B cell (primary cell): ENCODE data around the gene FADS1. TPM values are rescaled to one million over a fixed set of nuclear protein-coding genes. Genes with fewer than 3 reads are reported as not detected.
A peak's percentile ranks its signal among the peaks of the same experiment; 100 is the strongest.

ENCODE experiments used
- ATAC-seq: fragments of 200-7000 bp; cut with Tn5 transposase; one replicate; pipeline ENCODE4 v1.10.0; 2021; ENCODE audit warnings: low read depth, mild to moderate bottlenecking, moderate number of reproducible peaks, moderate library complexity
- CTCF ChIA-PET: fragments of 350-600 bp; sonication (Branson Sonifier 250); formaldehyde crosslinking; loops from one replicate; lab custom pipeline; 2021; ENCODE audit warnings: antibody characterized with exemption, inconsistent platforms; lab: Charles Lee
- POLR2A ChIA-PET: fragments of 350-600 bp; sonication (Branson Sonifier 250); formaldehyde crosslinking; loops from one replicate; lab custom pipeline; 2021; ENCODE audit warnings: antibody characterized with exemption; lab: Charles Lee
- DNase-seq: peaks from one replicate; pipeline ENCODE4 v3.0.0; 2013
- H2AFZ ChIP-seq: 2 replicates; pipeline ENCODE4 v1.6.1; 2012; ENCODE audit warnings: mild to moderate bottlenecking, low read depth, low read length; ENCODE audit not compliant: insufficient read depth, poor library complexity, severe bottlenecking
- H3K27ac ChIP-seq, 2 donors: 1 replicate in 1 of 2; 2 replicates in 1 of 2; pipeline ENCODE4 v1.5.1; 2012 to 2013; ENCODE audit warnings: low read length in 2 of 2, mild to moderate bottlenecking in 2 of 2, moderate library complexity in 1 of 2
- H3K27me3 ChIP-seq, 4 experiments: fragments of 200-600 bp in 1 of 4; sonication (generic) in 1 of 4; replicated peaks in 1 of 4; 1 replicate in 2 of 4; 2 replicates in 2 of 4; pipeline versions ENCODE4 v1.6.1 to v1.7.0; 2013 to 2016; ENCODE audit warnings: low read length in 3 of 4, mild to moderate bottlenecking in 2 of 4, mixed read lengths in 1 of 4, moderate library complexity in 1 of 4; ENCODE audit not compliant: insufficient read depth in 4 of 4, control insufficient read depth in 3 of 4; ENCODE audit errors: control extremely low read depth in 1 of 4
- H3K36me3 ChIP-seq, 2 experiments: replicated peaks in 1 of 2; 1 replicate in 1 of 2; 2 replicates in 1 of 2; pipeline versions ENCODE4 v1.6.1 to v1.7.1; 2013; ENCODE audit warnings: low read length in 1 of 2; ENCODE audit not compliant: insufficient read depth in 2 of 2, control insufficient read depth in 1 of 2; ENCODE audit errors: control extremely low read depth in 1 of 2, extremely low read depth in 1 of 2
- H3K4me1 ChIP-seq, 2 donors: fragments of 200-600 bp in 1 of 2; sonication (generic) in 1 of 2; 1 replicate in 1 of 2; 2 replicates in 1 of 2; pipeline versions ENCODE4 v1.5.1 to v1.6.1; 2013 to 2017; ENCODE audit warnings: low read length in 2 of 2; ENCODE audit not compliant: control insufficient read depth in 2 of 2, insufficient read depth in 2 of 2
- H3K4me2 ChIP-seq: replicated peaks from 2 replicates; pipeline ENCODE3; 2012; ENCODE audit warnings: mild to moderate bottlenecking, low read depth, low read length; ENCODE audit not compliant: poor library complexity, severe bottlenecking
- H3K4me3 ChIP-seq, 5 experiments: fragments of 200-600 bp in 1 of 5; sonication (generic) in 1 of 5; 1 replicate in 3 of 5; 2 replicates in 2 of 5; pipeline versions ENCODE4 v1.5.1 to v1.7.0; 2011 to 2016; ENCODE audit warnings: low read length in 4 of 5, mild to moderate bottlenecking in 4 of 5, low read depth in 2 of 5, control low read depth in 1 of 5, moderate library complexity in 1 of 5; ENCODE audit not compliant: insufficient read depth in 1 of 5; ENCODE audit errors: control extremely low read depth in 1 of 5, extremely low read depth in 1 of 5
- H3K79me2 ChIP-seq: fragments of 200-600 bp; sonication (generic); one replicate; pipeline ENCODE4 v1.6.0; 2016; ENCODE audit warnings: low read length; ENCODE audit not compliant: control insufficient read depth, insufficient read depth
- H3K9ac ChIP-seq: fragments of 200-600 bp; sonication (generic); 2 replicates; pipeline ENCODE4 v1.6.1; 2017; ENCODE audit warnings: mild to moderate bottlenecking, low read length, moderate library complexity
- H3K9me3 ChIP-seq, 3 donors: one replicate each; pipeline versions ENCODE4 v1.6.1 to v1.7.1; 2013; ENCODE audit warnings: low read length in 2 of 3; ENCODE audit not compliant: control insufficient read depth in 2 of 3, insufficient read depth in 1 of 3; ENCODE audit errors: control extremely low read depth in 1 of 3
- H4K20me1 ChIP-seq: 2 replicates; pipeline ENCODE4 v1.6.0; 2012; ENCODE audit warnings: mild to moderate bottlenecking, low read length; ENCODE audit not compliant: insufficient read depth, control insufficient read depth, poor library complexity, severe bottlenecking
- H3K27ac Mint-ChIP-seq: one replicate; pipeline ENCODE4 v1.8.0; 2021; ENCODE audit warnings: mixed read lengths
- H3K27me3 Mint-ChIP-seq: one replicate; pipeline ENCODE4 v1.8.0; 2021; ENCODE audit warnings: mixed read lengths
- H3K4me1 Mint-ChIP-seq: one replicate; pipeline ENCODE4 v1.8.0; 2021; ENCODE audit warnings: mixed read lengths
- H3K4me3 Mint-ChIP-seq: one replicate; pipeline ENCODE4 v1.8.0; 2021; ENCODE audit warnings: mixed read lengths
- H3K9me3 Mint-ChIP-seq: one replicate; pipeline ENCODE4 v1.8.0; 2022; ENCODE audit warnings: mixed read lengths; ENCODE audit not compliant: insufficient read depth
- CTCF ChIP-seq: fragments of 200-600 bp; IDR thresholded peaks from one replicate; pipeline ENCODE4 v1.8.0; 2022; ENCODE audit warnings: antibody characterized with exemption, mild to moderate bottlenecking
- EZH2 ChIP-seq: IDR thresholded peaks from 2 replicates; pipeline ENCODE4 v1.6.1; 2012; ENCODE audit warnings: borderline replicate concordance, low read depth, mild to moderate bottlenecking, moderate library complexity, low read length; ENCODE audit not compliant: insufficient read depth, poor library complexity, severe bottlenecking
- WGBS: methylation state at CpG from one replicate; pipeline ENCODE4 v1.1.5; 2013; ENCODE audit warnings: missing lambda C conversion rate; ENCODE audit not compliant: insufficient coverage; 5-methylcytosine and 5-hydroxymethylcytosine counted together
- intact Hi-C: fragments of 100-400 bp; cut with micrococcal nuclease; formaldehyde crosslinking; loops from one replicate; pipeline ENCODE4 v1.10.0; 2022
- polyA plus RNA-seq: library from polyadenylated mRNA; depleted of rRNA; stranded (reverse); fragments of >200 nt; gene quantifications from 2 replicates; pipeline ENCODE4 v1.2.3, GENCODE V29; 2012
- total RNA-seq, 2 donors: library from RNA; stranded (reverse); fragments of 120-200 nt in 1 of 2; gene quantifications; 1 replicate in 1 of 2; 2 replicates in 1 of 2; pipeline versions ENCODE4 v1.2.3 to v1.2.4, GENCODE V29; 2013 to 2022

FADS1 gene
- total and polyA plus RNA-seq, 2 donors (not counting 1 experiment from before 2014, with no cell fraction given): 0.39 to 15.6 TPM

DNA sequence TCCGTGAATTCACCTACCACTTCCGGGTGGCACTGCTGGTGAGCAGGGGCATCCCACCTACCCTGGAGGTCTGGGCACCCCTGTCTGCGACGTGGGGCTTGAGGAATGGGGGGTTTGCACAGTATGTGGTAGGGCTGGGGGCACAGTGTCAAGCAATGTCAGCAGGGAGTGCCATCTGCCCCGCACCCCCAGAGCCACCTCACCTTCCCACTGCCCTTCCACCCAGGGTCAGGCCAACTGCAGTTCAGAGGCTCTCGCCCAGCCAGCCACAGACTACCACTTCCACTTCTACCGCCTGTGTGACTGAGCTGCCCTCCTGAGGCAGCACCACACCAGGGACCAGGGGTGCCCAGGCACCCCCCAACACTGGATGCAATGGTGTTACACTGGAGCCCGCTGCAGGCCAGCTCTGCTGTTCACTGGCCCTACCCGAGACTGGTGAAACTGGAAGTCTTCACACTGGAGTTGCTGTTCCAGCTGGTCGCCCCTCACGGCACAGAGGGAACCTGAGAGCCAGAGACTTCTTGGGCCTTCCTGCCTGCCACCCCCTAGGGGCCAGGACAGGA lies 30.9 kb downstream of the FADS1 start:
- Histone ChIP-seq H3K9me3 (no peaks in the 10 kb centered on the region), H3K4me1 (peaks cover 9 to 12% of the 10 kb centered on the region in 2 donors), H3K79me2 (peaks cover 19% of the 10 kb centered on the region), H3K9ac (no peak overlapping the region), H3K27ac (peak overlapping the region in 1 of 2 donors; percentile 6), H3K4me2 (peak overlapping the region; percentile 14), H3K4me3 (no peak overlapping the region), H3K27me3 (no peaks in the 10 kb centered on the region), H2AFZ (no peak overlapping the region), H3K36me3 (peaks cover 0 to 43% of the 10 kb centered on the region in 2 experiments), H4K20me1 (peaks cover 11% of the 10 kb centered on the region)
- ATAC-seq (peak; percentile 24), DNase-seq (peak; percentile 42)
- WGBS: 45% methylated on average over 7 of the region's 11 CpGs
- TF ChIP-seq EZH2 (no peak), CTCF (no peak)
- Mint-ChIP-seq H3K4me1 (peaks cover 12% of the 10 kb centered on the region), H3K9me3 (no peaks in the 10 kb centered on the region), H3K27ac (no peak overlapping the region), H3K4me3 (no peak overlapping the region), H3K27me3 (no peaks in the 10 kb centered on the region)
- intact Hi-C loops: no loop called here
- POLR2A ChIA-PET: no interaction called here
- CTCF ChIA-PET: interaction anchor here (2.7 kb wide), 1 partner anchor 11 kb away, joined by 24 read pairs; no protein-coding TSS in a partner anchor

GRCh38 chr11:61784506-61784805 lies 32.3 kb downstream of the FADS1 start:
- WGBS: 92% methylated on average over 7 of the region's 7 CpGs
- ChIA-PET POLR2A (no interaction called here), CTCF (interaction anchor here (1.4 kb wide), 1 partner anchor 13 kb away, joined by 5 read pairs; no protein-coding TSS in a partner anchor)
- Histone ChIP-seq H3K27ac (no peak overlapping the region), H3K9me3 (no peaks in the 10 kb centered on the region), H3K4me3 (no peak overlapping the region), H3K79me2 (peaks cover 7% of the 10 kb centered on the region), H3K4me1 (peaks cover 9 to 12% of the 10 kb centered on the region in 2 donors), H3K4me2 (no peak overlapping the region), H4K20me1 (peaks cover 11% of the 10 kb centered on the region), H2AFZ (no peak overlapping the region), H3K27me3 (no peaks in the 10 kb centered on the region), H3K9ac (no peak overlapping the region), H3K36me3 (peaks cover 0 to 33% of the 10 kb centered on the region in 2 experiments)
- Mint-ChIP-seq H3K9me3 (no peaks in the 10 kb centered on the region), H3K4me1 (peaks cover 6% of the 10 kb centered on the region), H3K27me3 (no peaks in the 10 kb centered on the region), H3K4me3 (no peak overlapping the region), H3K27ac (no peak overlapping the region)
- no peak for TF ChIP-seq EZH2
- TF ChIP-seq CTCF: no peak
- no peak for ATAC-seq
- intact Hi-C loops: no loop called here
- DNase-seq: no peak
